Left kidney (tissue), 2 donors: Measurements from ENCODE around the gene NAPB. TPM values are rescaled to one million over a fixed set of nuclear protein-coding genes. Genes with fewer than 3 reads are reported as not detected.

Experiments used
- DNase-seq: peaks from one replicate; pipeline ENCODE4 v3.0.0-alpha.2; 2013
- polyA plus RNA-seq: library from polyadenylated mRNA; unstranded; fragments of 120-200 nt; gene quantifications from one replicate; pipeline ENCODE4 v1.2.1, GENCODE V29; 2013; ENCODE audit not compliant: insufficient read length

NAPB gene
- polyA plus RNA-seq, 1 donor, result 28.2 TPM

- no peak for DNase-seq
Observed at GRCh38 chr20:23438661-23439060, 17.4 kb upstream of the NAPB start.

GRCh38 chr20:23437126-23437899 lies 16.0 kb upstream of the NAPB start:
- no peak for DNase-seq

- no peak for DNase-seq
Observed at GRCh38 chr20:23436681-23437080, 15.4 kb upstream of the NAPB start.

GRCh38 chr20:23435626-23436539 lies 14.6 kb upstream of the NAPB start:
- DNase-seq, result no peak

GRCh38 chr20:23434521-23435313 lies 13.4 kb upstream of the NAPB start:
- no peak for DNase-seq

GRCh38 chr20:23433628-23434027 lies 12.3 kb upstream of the NAPB start:
- no peak for DNase-seq

GRCh38 chr20:23425129-23425528 lies 3.8 kb upstream of the NAPB start:
- no peak for DNase-seq

- DNase-seq, result peak; percentile 19
Observed at GRCh38 chr20:23419995-23420901, 1.0 kb downstream of the NAPB start.

- no peak for DNase-seq
Observed at GRCh38 chr20:23419657-23419994, 1.7 kb downstream of the NAPB start.

GRCh38 chr20:23417861-23418260 lies 3.4 kb downstream of the NAPB start:
- no peak for DNase-seq

GRCh38 chr20:23415959-23416583 lies 5.2 kb downstream of the NAPB start:
- no peak for DNase-seq

GRCh38 chr20:23415555-23415954 lies 5.7 kb downstream of the NAPB start:
- no peak for DNase-seq

GRCh38 chr20:23414526-23415188 lies 6.6 kb downstream of the NAPB start:
- no peak for DNase-seq

- DNase-seq, result no peak
Observed at GRCh38 chr20:23413862-23414422, 7.3 kb downstream of the NAPB start.

GRCh38 chr20:23412026-23412425 lies 9.3 kb downstream of the NAPB start:
- no peak for DNase-seq

GRCh38 chr20:23410916-23411695 lies 10.2 kb downstream of the NAPB start:
- DNase-seq, result no peak

- DNase-seq, result no peak
Observed at GRCh38 chr20:23409800-23410199, 11.5 kb downstream of the NAPB start.

GRCh38 chr20:23408957-23409356 lies 12.3 kb downstream of the NAPB start:
- no peak for DNase-seq

- no peak for DNase-seq
Observed at GRCh38 chr20:23407781-23408464, 13.4 kb downstream of the NAPB start.
